ENCODE measurements around the gene RXFP1.

Gene RXFP1

DNA sequence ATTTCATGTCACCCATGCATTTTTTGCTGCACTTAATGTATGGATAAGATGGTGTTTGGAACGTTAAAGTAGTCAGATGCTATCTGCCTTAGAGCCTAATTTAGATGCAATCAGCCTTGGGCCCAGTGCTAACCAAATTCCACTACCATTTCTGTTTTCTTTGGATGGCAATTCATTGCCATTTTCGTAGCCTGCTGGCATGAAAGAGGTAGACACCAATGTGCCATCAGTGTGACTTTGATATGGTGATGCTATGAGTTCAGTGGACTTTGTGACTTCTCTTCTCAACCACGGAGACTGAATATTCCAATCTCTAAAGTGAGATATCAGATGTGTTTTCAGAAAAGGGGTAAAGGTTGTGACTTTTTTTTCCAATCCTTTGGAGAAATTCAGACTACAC, 152.0 kb downstream of the RXFP1 start:
- TF ChIP-seq EZH2phosphoT487 (IDR thresholded peaks at IDR 0.05; ENCODE audit: low read depth): no peak
- TF ChIP-seq, protein P1, sequence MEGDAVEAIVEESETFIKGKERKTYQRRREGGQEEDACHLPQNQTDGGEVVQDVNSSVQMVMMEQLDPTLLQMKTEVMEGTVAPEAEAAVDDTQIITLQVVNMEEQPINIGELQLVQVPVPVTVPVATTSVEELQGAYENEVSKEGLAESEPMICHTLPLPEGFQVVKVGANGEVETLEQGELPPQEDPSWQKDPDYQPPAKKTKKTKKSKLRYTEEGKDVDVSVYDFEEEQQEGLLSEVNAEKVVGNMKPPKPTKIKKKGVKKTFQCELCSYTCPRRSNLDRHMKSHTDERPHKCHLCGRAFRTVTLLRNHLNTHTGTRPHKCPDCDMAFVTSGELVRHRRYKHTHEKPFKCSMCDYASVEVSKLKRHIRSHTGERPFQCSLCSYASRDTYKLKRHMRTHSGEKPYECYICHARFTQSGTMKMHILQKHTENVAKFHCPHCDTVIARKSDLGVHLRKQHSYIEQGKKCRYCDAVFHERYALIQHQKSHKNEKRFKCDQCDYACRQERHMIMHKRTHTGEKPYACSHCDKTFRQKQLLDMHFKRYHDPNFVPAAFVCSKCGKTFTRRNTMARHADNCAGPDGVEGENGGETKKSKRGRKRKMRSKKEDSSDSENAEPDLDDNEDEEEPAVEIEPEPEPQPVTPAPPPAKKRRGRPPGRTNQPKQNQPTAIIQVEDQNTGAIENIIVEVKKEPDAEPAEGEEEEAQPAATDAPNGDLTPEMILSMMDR (IDR thresholded peaks at IDR 0.05; ENCODE audit: low read depth, low read length): no peak
- H2AFZ ChIP-seq (ENCODE audit: low read depth, low read length): no peak overlapping the region
- no peak overlapping the region for H3K4me3 ChIP-seq (ENCODE audit: low read length)
- H3K4me2 ChIP-seq (ENCODE audit: low read length): no peak overlapping the region; the same call in 1 of the 2 replicates
- H3K79me2 ChIP-seq (ENCODE audit: low read length): peaks cover 42% of the 10 kb centered on the region
- peaks cover 21% of the 10 kb centered on the region for H4K20me1 ChIP-seq (ENCODE audit: insufficient read depth, low read length)
- H3K27ac ChIP-seq (ENCODE audit: low read length): no peak overlapping the region
- H3K4me1 ChIP-seq (ENCODE audit: low read length): peaks cover 21% of the 10 kb centered on the region
- no peaks in the 10 kb centered on the region for H3K9me3 ChIP-seq (ENCODE audit: insufficient read depth, low read length)
- no peak overlapping the region for H3K9ac ChIP-seq (ENCODE audit: low read length)
- H3K36me3 ChIP-seq (replicated peaks; ENCODE audit: low read depth, low read length): peaks cover 3% of the 10 kb centered on the region
- H3K27me3 ChIP-seq (ENCODE audit: low read depth, low read length): no peaks in the 10 kb centered on the region

DNA sequence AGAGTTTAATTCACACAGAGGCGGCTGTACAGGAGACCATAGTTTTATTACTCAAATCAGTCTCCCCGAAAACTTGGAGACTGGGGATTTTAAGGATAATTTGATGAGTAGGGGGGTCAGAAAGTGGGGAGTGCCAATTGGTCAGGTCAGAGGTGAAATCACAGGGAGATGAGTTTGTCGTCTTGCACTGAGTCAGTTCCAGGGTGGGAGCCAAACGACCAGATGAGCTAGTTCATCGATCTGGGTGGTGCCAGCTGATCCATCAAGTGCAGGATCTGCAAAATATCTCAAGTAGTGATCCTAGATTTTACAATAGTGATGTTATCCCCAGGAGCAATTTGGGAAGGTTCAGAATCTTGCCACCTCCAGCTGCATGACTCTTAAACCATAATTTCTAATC, 154.4 kb downstream of the RXFP1 start:
- Histone ChIP-seq H3K9me3 (ENCODE audit: insufficient read depth, low read length) (no peaks in the 10 kb centered on the region), H3K36me3 (replicated peaks; ENCODE audit: low read depth, low read length) (no peaks in the 10 kb centered on the region), H3K4me2 (ENCODE audit: low read length) (no peak overlapping the region), H3K27me3 (ENCODE audit: low read depth, low read length) (no peaks in the 10 kb centered on the region), H3K27ac (ENCODE audit: low read length) (no peak overlapping the region), H2AFZ (ENCODE audit: low read depth, low read length) (no peak overlapping the region), H3K9ac (ENCODE audit: low read length) (no peak overlapping the region), H3K4me3 (ENCODE audit: low read length) (no peak overlapping the region), H4K20me1 (ENCODE audit: insufficient read depth, low read length) (no peaks in the 10 kb centered on the region), H3K79me2 (ENCODE audit: low read length) (peaks cover 17% of the 10 kb centered on the region), H3K4me1 (ENCODE audit: low read length) (peaks cover 5% of the 10 kb centered on the region; the same call in 1 of the 2 replicates)
- TF ChIP-seq EZH2phosphoT487 (IDR thresholded peaks at IDR 0.05; ENCODE audit: low read depth): no peak
- TF ChIP-seq, protein P1 (IDR thresholded peaks at IDR 0.05; ENCODE audit: low read depth, low read length): no peak

DNA sequence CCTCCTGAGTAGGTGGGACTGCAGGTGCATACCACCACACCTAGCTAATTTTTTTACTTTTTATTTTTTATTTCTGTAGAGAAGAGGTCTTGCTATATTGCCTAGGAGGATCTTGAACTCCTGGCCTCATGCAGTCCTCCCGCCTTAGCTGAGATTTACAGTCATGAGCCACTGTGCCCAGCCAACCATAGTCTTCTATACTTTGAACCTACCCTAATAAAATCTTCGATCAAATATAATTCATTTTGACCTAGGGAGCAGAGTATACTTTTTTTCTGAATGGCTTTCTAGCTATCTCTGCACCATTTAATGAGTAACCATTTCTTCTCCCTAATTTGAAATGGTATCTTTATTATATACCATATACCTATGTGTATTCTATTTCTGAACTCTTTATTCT, 157.1 kb downstream of the RXFP1 start:
- no peak overlapping the region for H3K4me2 ChIP-seq (ENCODE audit: low read length)
- no peak overlapping the region for H2AFZ ChIP-seq (ENCODE audit: low read depth, low read length)
- no peaks in the 10 kb centered on the region for H4K20me1 ChIP-seq (ENCODE audit: insufficient read depth, low read length)
- no peak overlapping the region for H3K4me3 ChIP-seq (ENCODE audit: low read length)
- no peaks in the 10 kb centered on the region for H3K4me1 ChIP-seq (ENCODE audit: low read length)
- H3K27me3 ChIP-seq (ENCODE audit: low read depth, low read length): no peaks in the 10 kb centered on the region
- H3K36me3 ChIP-seq (replicated peaks; ENCODE audit: low read depth, low read length): no peaks in the 10 kb centered on the region
- no peak for TF ChIP-seq EZH2phosphoT487 (IDR thresholded peaks at IDR 0.05; ENCODE audit: low read depth)
- TF ChIP-seq, protein P1 (IDR thresholded peaks at IDR 0.05; ENCODE audit: low read depth, low read length): no peak
- H3K9me3 ChIP-seq (ENCODE audit: insufficient read depth, low read length): no peaks in the 10 kb centered on the region
- no peak overlapping the region for H3K27ac ChIP-seq (ENCODE audit: low read length)
- peaks cover 1% of the 10 kb centered on the region; the same call in 1 of the 2 replicates for H3K79me2 ChIP-seq (ENCODE audit: low read length)
- no peak overlapping the region for H3K9ac ChIP-seq (ENCODE audit: low read length)

DNA sequence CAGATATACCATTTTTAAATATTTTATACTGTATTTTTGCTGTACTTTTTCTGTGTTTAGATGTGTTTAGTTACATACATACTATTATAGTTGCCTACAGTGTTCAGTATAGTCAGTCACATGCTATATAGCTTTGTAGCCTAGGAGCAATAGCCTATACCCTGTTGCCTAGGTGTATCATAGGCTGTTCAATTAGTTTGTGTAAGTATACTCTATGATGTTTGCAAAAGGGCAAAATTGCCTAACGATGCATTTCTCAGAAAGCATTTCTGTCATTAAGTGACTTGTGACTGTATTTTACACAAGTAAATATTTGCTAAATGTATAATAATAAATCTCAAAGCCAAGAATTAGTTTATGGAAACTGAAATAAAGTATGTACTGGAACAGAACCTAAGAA, 159.9 kb downstream of the RXFP1 start:
- Histone ChIP-seq H3K36me3 (replicated peaks; ENCODE audit: low read depth, low read length) (peaks cover 3% of the 10 kb centered on the region), H3K27ac (ENCODE audit: low read length) (no peak overlapping the region), H4K20me1 (ENCODE audit: insufficient read depth, low read length) (no peaks in the 10 kb centered on the region), H3K4me2 (ENCODE audit: low read length) (no peak overlapping the region), H3K4me3 (ENCODE audit: low read length) (no peak overlapping the region), H3K9ac (ENCODE audit: low read length) (no peak overlapping the region), H2AFZ (ENCODE audit: low read depth, low read length) (no peak overlapping the region), H3K4me1 (ENCODE audit: low read length) (no peaks in the 10 kb centered on the region), H3K79me2 (ENCODE audit: low read length) (no peaks in the 10 kb centered on the region), H3K9me3 (ENCODE audit: insufficient read depth, low read length) (no peaks in the 10 kb centered on the region), H3K27me3 (ENCODE audit: low read depth, low read length) (no peaks in the 10 kb centered on the region)
- TF ChIP-seq EZH2phosphoT487 (IDR thresholded peaks at IDR 0.05; ENCODE audit: low read depth): no peak
- TF ChIP-seq, protein P1 (IDR thresholded peaks at IDR 0.05; ENCODE audit: low read depth, low read length): no peak
